GM06990 (cell line): ENCODE data around the gene SNX22.

Source experiments
- DNase-seq: peaks from one replicate; pipeline ENCODE4 v3.0.0-alpha.2; 2011; ENCODE audit not compliant: insufficient read length; ENCODE audit errors: extremely low read depth
- H3K27me3 ChIP-seq: replicated peaks from 2 replicates; pipeline ENCODE4 v1.6.0; 2011; ENCODE audit warnings: low read length; ENCODE audit not compliant: control insufficient read depth, insufficient read depth
- H3K36me3 ChIP-seq: 2 replicates; pipeline ENCODE4 v1.5.1; 2011; ENCODE audit warnings: low read length; ENCODE audit not compliant: control insufficient read depth, insufficient read depth
- H3K4me3 ChIP-seq: replicated peaks from 2 replicates; pipeline ENCODE4 v1.5.1; 2011; ENCODE audit warnings: low read depth, mild to moderate bottlenecking, control low read depth, low read length
- CTCF ChIP-seq: IDR thresholded peaks from 2 replicates; pipeline ENCODE4 v1.5.1; 2011; ENCODE audit warnings: low read length, control low read depth, mild to moderate bottlenecking, inconsistent platforms; ENCODE audit not compliant: insufficient read depth, poor library complexity, severe bottlenecking

SNX22 gene

GRCh38 chr15:64149424-64149823, 2.1 kb upstream of the SNX22 start:
- DNase-seq: no peak
- TF ChIP-seq CTCF: peak; percentile 48
- Histone ChIP-seq H3K4me3 (no peak overlapping the region), H3K27me3 (no peaks in the 10 kb centered on the region), H3K36me3 (peaks cover 4% of the 10 kb centered on the region; the same call in 1 of the 2 replicates)

GRCh38 chr15:64149893-64150578, 1.5 kb upstream of the SNX22 start:
- no peak overlapping the region for H3K4me3 ChIP-seq

GRCh38 chr15:64152507-64153387, 1.2 kb downstream of the SNX22 start:
- peak; percentile 73 for DNase-seq
- Histone ChIP-seq H3K36me3 (peaks cover 28% of the 10 kb centered on the region), H3K27me3 (no peaks in the 10 kb centered on the region), H3K4me3 (peak overlapping the region; percentile 83)
- TF ChIP-seq CTCF: no peak

More at GRCh38 chr15:64149893-64150578, 1.5 kb upstream of the SNX22 start:
- TF ChIP-seq CTCF: no peak
- Histone ChIP-seq H3K36me3 (peaks cover 4% of the 10 kb centered on the region; the same call in 1 of the 2 replicates), H3K27me3 (no peaks in the 10 kb centered on the region)
- DNase-seq: no peak

GRCh38 chr15:64153480-64154367, 2.2 kb downstream of the SNX22 start:
- Histone ChIP-seq H3K4me3 (peak overlapping the region; percentile 83), H3K36me3 (peaks cover 37% of the 10 kb centered on the region), H3K27me3 (no peaks in the 10 kb centered on the region)
- DNase-seq: peak; percentile 90
- peak; percentile 99 for TF ChIP-seq CTCF

- Histone ChIP-seq H3K4me3 (no peak overlapping the region), H3K27me3 (no peaks in the 10 kb centered on the region), H3K36me3 (peaks cover 51% of the 10 kb centered on the region)
- TF ChIP-seq CTCF: no peak
- no peak for DNase-seq
Measured at GRCh38 chr15:64155802-64156651, 4.5 kb downstream of the SNX22 start.
